A673 (cell line): Measurements from ENCODE around the gene LRBA. TPM values are rescaled to one million over a fixed set of nuclear protein-coding genes. Genes with fewer than 3 reads are reported as not detected.

Experiments used
- BruUV-seq: library from RNA; stranded (reverse); fragments of 400-500 nt; replicated peaks from 2 replicates; lab custom pipeline; 2021; lab: Mats Ljungman, UMichigan
- CTCF ChIA-PET: fragments of 300-600 bp; sonication (Branson Sonifier 250); formaldehyde crosslinking; loops from one replicate; lab custom pipeline; 2022; ENCODE audit warnings: antibody characterized with exemption; lab: Charles Lee
- POLR2A ChIA-PET: fragments of 300-600 bp; sonication (Branson Sonifier 250); formaldehyde crosslinking; loops from one replicate; lab custom pipeline; 2022; ENCODE audit warnings: antibody characterized with exemption; ENCODE audit not compliant: low non-redundant PET; lab: Charles Lee
- DNase-seq: peaks from one replicate; pipeline ENCODE4 v3.0.0-alpha.2; 2015; ENCODE audit warnings: low spot score
- H3K27ac ChIP-seq: fragments of 200-600 bp; sonication (generic); 2 replicates; pipeline ENCODE4 v1.5.1; 2016; ENCODE audit warnings: mixed run types, low read depth, mild to moderate bottlenecking, mixed read lengths, antibody characterized with exemption, low read length; ENCODE audit not compliant: poor library complexity, severe bottlenecking
- H3K27me3 ChIP-seq: fragments of 200-600 bp; sonication (generic); replicated peaks from 2 replicates; pipeline ENCODE4 v1.6.1; 2017; ENCODE audit warnings: mixed run types, low read depth, mild to moderate bottlenecking, mixed read lengths, antibody characterized with exemption, low read length; ENCODE audit not compliant: insufficient read depth, poor library complexity
- H3K36me3 ChIP-seq: fragments of 200-600 bp; sonication (generic); 2 replicates; pipeline ENCODE4 v1.6.1; 2016; ENCODE audit warnings: mixed run types, mild to moderate bottlenecking, mixed read lengths, antibody characterized with exemption, low read length; ENCODE audit not compliant: insufficient read depth, poor library complexity, severe bottlenecking
- H3K4me1 ChIP-seq: fragments of 200-600 bp; sonication (generic); 2 replicates; pipeline ENCODE4 v1.6.1; 2017; ENCODE audit warnings: mixed run types, mild to moderate bottlenecking, mixed read lengths, antibody characterized with exemption, low read length; ENCODE audit not compliant: insufficient read depth, poor library complexity, severe bottlenecking
- H3K4me3 ChIP-seq: fragments of 200-600 bp; sonication (generic); 2 replicates; pipeline ENCODE4 v1.5.1; 2016; ENCODE audit warnings: low read depth, mixed run types, mild to moderate bottlenecking, mixed read lengths, low read length; ENCODE audit not compliant: poor library complexity, severe bottlenecking
- H3K9me3 ChIP-seq: fragments of 200-600 bp; sonication (generic); 2 replicates; pipeline ENCODE4 v1.6.1; 2016; ENCODE audit warnings: mixed run types, low read depth, mild to moderate bottlenecking, mixed read lengths, antibody characterized with exemption, low read length; ENCODE audit not compliant: poor library complexity, severe bottlenecking
- EZH2 ChIP-seq: fragments of 200-600 bp; sonication (generic); IDR thresholded peaks from 2 replicates; pipeline ENCODE4 v1.6.1; 2017; ENCODE audit warnings: borderline replicate concordance, low read depth, mild to moderate bottlenecking, mixed read lengths, antibody characterized with exemption, low read length; ENCODE audit not compliant: poor library complexity, severe bottlenecking
- intact Hi-C: fragments of 100-400 bp; cut with micrococcal nuclease; formaldehyde crosslinking; loops from one replicate; pipeline ENCODE4 v1.10.0; 2022; ENCODE audit not compliant: unreplicated experiment
- total RNA-seq: library from RNA; stranded (reverse); gene quantifications from 2 replicates; pipeline ENCODE4 v1.2.3, GENCODE V29; 2021
- TF ChIP-seq, protein P1 (sequence below): fragments of 300-800, 200-600 bp; sonication (generic); conservative IDR thresholded peaks from 2 replicates; pipeline ENCODE4 v1.5.1; 2017; ENCODE audit warnings: low read depth, mild to moderate bottlenecking, antibody characterized with exemption, low read length, moderate library complexity, mixed read lengths

LRBA gene
- total RNA-seq, 1 experiment from 2014 or later, result 35.7 TPM

DNA sequence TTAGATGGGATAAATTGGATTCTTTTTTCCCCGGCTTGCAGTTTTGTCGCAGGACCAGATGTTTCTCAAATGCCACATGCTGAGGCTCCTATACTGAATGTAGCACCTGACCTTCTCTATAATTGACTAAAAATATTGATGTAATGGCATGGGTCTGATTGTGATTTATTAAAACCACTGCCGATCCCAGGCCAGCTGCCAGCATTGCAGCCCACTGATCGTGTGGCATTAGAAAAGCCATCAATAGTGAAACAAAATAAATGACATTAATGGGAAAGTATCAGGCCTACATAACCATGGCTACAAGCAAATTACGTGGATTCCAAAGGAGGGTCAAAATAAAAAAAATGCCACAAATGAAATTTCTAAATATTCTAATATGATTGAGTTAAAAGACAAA, 334.4 kb downstream of the LRBA start:
- no TSS peak for BruUV-seq
- no peak overlapping the region for H3K27ac ChIP-seq
- no peak overlapping the region for H3K4me3 ChIP-seq
- no peak for DNase-seq
- POLR2A ChIA-PET, result no interaction called here
- no peaks in the 10 kb centered on the region for H3K4me1 ChIP-seq
- TF ChIP-seq, protein P1, sequence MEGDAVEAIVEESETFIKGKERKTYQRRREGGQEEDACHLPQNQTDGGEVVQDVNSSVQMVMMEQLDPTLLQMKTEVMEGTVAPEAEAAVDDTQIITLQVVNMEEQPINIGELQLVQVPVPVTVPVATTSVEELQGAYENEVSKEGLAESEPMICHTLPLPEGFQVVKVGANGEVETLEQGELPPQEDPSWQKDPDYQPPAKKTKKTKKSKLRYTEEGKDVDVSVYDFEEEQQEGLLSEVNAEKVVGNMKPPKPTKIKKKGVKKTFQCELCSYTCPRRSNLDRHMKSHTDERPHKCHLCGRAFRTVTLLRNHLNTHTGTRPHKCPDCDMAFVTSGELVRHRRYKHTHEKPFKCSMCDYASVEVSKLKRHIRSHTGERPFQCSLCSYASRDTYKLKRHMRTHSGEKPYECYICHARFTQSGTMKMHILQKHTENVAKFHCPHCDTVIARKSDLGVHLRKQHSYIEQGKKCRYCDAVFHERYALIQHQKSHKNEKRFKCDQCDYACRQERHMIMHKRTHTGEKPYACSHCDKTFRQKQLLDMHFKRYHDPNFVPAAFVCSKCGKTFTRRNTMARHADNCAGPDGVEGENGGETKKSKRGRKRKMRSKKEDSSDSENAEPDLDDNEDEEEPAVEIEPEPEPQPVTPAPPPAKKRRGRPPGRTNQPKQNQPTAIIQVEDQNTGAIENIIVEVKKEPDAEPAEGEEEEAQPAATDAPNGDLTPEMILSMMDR, result no peak
- TF ChIP-seq EZH2, result no peak
- no peaks in the 10 kb centered on the region for H3K9me3 ChIP-seq
- CTCF ChIA-PET, result no interaction called here
- H3K36me3 ChIP-seq, result no peaks in the 10 kb centered on the region
- intact Hi-C loops, result no loop called here
- no peaks in the 10 kb centered on the region for H3K27me3 ChIP-seq

DNA sequence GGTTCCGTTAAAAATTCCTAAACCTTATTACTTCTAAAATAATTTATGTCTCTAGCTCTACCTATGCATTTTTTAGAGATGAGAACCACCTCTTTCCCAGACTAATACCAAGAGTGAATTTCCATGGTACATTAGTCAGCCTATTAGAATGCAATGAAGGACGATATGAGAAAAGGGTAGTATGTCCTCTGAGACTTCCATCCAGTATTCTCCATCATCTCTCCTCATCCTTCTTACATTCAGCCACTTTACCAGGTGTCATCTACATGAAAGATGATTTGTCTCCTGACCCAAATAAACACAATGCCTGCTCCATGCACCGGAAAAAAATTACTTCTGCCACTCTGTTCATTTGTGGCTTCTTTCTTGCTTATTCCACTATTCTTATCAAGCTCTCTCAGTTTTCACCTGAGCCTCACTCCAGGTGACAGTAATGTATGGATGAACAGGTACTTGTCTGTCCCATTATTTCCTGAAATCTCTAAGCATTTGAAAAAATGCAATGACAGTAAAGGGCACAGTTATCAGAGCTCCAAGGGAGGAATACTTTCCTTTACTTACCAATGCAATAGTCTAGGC, 335.2 kb downstream of the LRBA start:
- no peak for DNase-seq
- ChIA-PET POLR2A (interaction anchor here (0.7 kb wide), 1 partner anchor 12 kb away, joined by 3 read pairs; no protein-coding TSS in a partner anchor), CTCF (no interaction called here)

DNA sequence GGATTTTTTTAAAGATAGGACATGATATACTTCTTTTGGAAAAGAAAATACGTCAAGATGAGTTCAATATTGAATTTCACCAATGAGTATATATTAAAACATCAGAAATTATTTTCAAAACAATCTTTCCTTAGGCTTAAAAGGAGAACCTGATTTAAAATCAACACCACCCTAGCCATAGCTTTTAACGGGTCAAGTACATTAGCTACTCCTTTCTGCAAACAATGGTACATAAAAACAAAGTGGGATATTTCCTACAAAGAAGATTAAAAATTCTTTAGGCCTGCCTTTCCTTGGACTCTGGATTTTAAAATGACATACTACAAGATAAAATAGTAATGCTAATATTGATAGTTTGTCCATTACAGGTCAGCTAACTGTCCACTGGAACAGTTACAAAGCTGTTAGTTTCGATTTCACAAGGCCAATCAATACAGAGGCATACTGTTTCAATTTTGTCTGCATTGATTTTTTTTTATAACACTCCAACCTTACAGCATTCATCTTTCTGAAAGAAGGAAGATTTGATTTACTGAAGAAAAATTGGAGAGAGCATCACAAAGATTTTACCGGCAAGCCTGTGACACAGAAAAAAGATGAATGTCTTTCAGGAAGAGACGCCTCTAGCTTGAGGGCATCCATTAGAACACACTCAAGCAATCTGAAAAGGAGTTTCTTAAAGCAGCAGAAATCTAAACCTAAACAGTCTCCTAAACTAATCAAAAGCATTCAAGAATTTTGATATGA, 335.9 kb downstream of the LRBA start:
- Histone ChIP-seq H3K27me3 (no peaks in the 10 kb centered on the region), H3K27ac (no peak overlapping the region), H3K4me3 (no peak overlapping the region), H3K36me3 (no peaks in the 10 kb centered on the region), H3K9me3 (no peaks in the 10 kb centered on the region), H3K4me1 (no peaks in the 10 kb centered on the region)
- ChIA-PET CTCF (no interaction called here), POLR2A (interaction anchor here (0.7 kb wide), 1 partner anchor 11 kb away, joined by 3 read pairs; no protein-coding TSS in a partner anchor)
- DNase-seq, result no peak
- no TSS peak for BruUV-seq
- TF ChIP-seq EZH2, result no peak
- TF ChIP-seq, protein P1, result no peak
- intact Hi-C loops, result no loop called here

More for the DNA sequence above, 335.2 kb downstream of the LRBA start:
- intact Hi-C loops, result no loop called here
- Histone ChIP-seq H3K36me3 (no peaks in the 10 kb centered on the region), H3K9me3 (no peaks in the 10 kb centered on the region), H3K4me1 (no peaks in the 10 kb centered on the region), H3K27me3 (no peaks in the 10 kb centered on the region), H3K4me3 (no peak overlapping the region), H3K27ac (no peak overlapping the region)
- TF ChIP-seq, protein P1, result no peak
- BruUV-seq, result no TSS peak
